Body of pancreas (tissue), 4 donors: ENCODE results near the gene RHOT2. TPM values are rescaled to one million over a fixed set of nuclear protein-coding genes. Genes with fewer than 3 reads are reported as not detected.

Source experiments
- ATAC-seq: fragments of 150-250 bp; one replicate; pipeline ENCODE4 v1.9.1; 2016
- DNase-seq, 4 donors: peaks; one replicate each; pipeline ENCODE4 v3.0.0-alpha.2; 2019
- H3K27ac ChIP-seq, 4 donors: fragments of 200-600 bp; sonication (generic); 1 replicate in 3 of 4; 2 replicates in 1 of 4; pipeline versions ENCODE4 v1.5.1 to v1.6.1; 2016 to 2019; ENCODE audit warnings: mild to moderate bottlenecking in 1 of 4, mixed read lengths in 1 of 4, moderate library complexity in 1 of 4
- H3K27me3 ChIP-seq, 2 donors: fragments of 200-600 bp; sonication (generic); one replicate each; pipeline ENCODE4 v1.6.0; 2016; ENCODE audit warnings: mild to moderate bottlenecking in 1 of 2
- H3K36me3 ChIP-seq, 2 donors: fragments of 200-600 bp; sonication (generic); replicated peaks in 1 of 2; 2 replicates each; pipeline ENCODE4 v1.5.1; 2016; ENCODE audit warnings: low read depth in 2 of 2; ENCODE audit not compliant: insufficient read depth in 1 of 2
- H3K4me1 ChIP-seq: fragments of 200-600 bp; sonication (generic); one replicate; pipeline ENCODE4 v1.6.0; 2016
- H3K4me3 ChIP-seq, 2 donors: fragments of 200-600 bp; sonication (generic); 1 replicate in 1 of 2; 2 replicates in 1 of 2; pipeline ENCODE4 v1.5.1; 2016 to 2019
- H3K9me3 ChIP-seq, 3 donors: fragments of 200-600 bp; sonication (generic); 1 replicate in 2 of 3; 2 replicates in 1 of 3; pipeline ENCODE4 v1.5.1; 2016
- POLR2A ChIP-seq, 3 donors: fragments of 450-650 bp; IDR thresholded peaks; one replicate each; pipeline ENCODE4 v1.6.1; 2016; ENCODE audit warnings: antibody characterized with exemption in 3 of 3, mild to moderate bottlenecking in 2 of 3
- whole genome bisulfite sequencing, 2 donors: methylation state at CpG; one replicate each; pipeline ENCODE4 v1.1.5; 2017; 5-methylcytosine and 5-hydroxymethylcytosine counted together
- intact Hi-C: fragments of 100-400 bp; cut with DNase I; formaldehyde crosslinking; loops from one replicate; pipeline ENCODE4 v1.15.1; 2023
- total RNA-seq, 2 donors: library from RNA; depleted of rRNA; stranded (reverse); fragments of >200 nt; gene quantifications; one replicate each; pipeline ENCODE4 v1.1.0, GENCODE V29; 2016
- TF ChIP-seq, protein P1 (sequence below), 7 experiments: fragments of 450-650 bp in 4 of 7; fragments of 200-600 bp in 3 of 7; sonication (generic) in 3 of 7; IDR thresholded peaks; one replicate each; pipeline ENCODE4 v1.5.1; 2016 to 2019; ENCODE audit warnings: antibody characterized with exemption in 7 of 7

Gene RHOT2
- total RNA-seq, 2 donors from 2014 or later: 65.6 to 89.0 TPM

DNA sequence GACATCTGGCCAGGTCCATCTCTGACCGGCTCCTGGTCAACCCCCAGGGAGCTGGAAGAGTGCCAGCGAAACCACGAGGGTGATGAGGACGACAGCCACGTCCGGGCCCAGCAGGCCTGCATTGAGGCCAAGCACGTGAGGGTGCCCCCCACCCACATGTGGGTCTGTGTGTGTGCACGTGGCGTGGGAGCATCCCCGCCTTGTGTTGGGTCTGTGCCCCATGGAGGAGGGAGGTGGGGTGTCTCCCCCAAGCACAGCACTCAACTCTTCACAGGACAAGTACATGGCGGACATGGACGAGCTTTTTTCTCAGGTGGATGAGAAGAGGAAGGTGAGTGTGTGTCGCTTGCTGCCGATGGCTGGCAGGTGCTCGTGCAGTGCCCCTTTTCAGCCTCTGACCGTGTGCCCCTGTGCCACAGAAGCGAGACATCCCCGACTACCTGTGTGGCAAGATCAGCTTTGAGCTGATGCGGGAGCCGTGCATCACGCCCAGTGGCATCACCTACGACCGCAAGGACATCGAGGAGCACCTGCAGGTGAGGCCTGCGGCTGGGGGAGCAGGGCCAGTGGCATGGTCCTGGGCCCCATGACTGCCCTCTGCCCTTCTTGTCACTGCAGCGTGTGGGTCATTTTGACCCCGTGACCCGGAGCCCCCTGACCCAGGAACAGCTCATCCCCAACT lies 14.0 kb downstream of the RHOT2 start:
- H3K27me3 ChIP-seq: no peaks in the 10 kb centered on the region
- peak overlapping the region in 1 of 4 donors; percentile 95 for H3K27ac ChIP-seq
- ATAC-seq (no peak), DNase-seq (peak in 1 of 4 donors; percentile 42)
- TF ChIP-seq, protein P1, sequence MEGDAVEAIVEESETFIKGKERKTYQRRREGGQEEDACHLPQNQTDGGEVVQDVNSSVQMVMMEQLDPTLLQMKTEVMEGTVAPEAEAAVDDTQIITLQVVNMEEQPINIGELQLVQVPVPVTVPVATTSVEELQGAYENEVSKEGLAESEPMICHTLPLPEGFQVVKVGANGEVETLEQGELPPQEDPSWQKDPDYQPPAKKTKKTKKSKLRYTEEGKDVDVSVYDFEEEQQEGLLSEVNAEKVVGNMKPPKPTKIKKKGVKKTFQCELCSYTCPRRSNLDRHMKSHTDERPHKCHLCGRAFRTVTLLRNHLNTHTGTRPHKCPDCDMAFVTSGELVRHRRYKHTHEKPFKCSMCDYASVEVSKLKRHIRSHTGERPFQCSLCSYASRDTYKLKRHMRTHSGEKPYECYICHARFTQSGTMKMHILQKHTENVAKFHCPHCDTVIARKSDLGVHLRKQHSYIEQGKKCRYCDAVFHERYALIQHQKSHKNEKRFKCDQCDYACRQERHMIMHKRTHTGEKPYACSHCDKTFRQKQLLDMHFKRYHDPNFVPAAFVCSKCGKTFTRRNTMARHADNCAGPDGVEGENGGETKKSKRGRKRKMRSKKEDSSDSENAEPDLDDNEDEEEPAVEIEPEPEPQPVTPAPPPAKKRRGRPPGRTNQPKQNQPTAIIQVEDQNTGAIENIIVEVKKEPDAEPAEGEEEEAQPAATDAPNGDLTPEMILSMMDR (IDR thresholded peaks at IDR 0.05): no peak
- TF ChIP-seq POLR2A (IDR thresholded peaks at IDR 0.05): no peak
- H3K4me3 ChIP-seq: no peak overlapping the region
- peaks cover 7 to 12% of the 10 kb centered on the region in 2 donors for H3K36me3 ChIP-seq
- H3K4me1 ChIP-seq: peaks cover 63% of the 10 kb centered on the region
- H3K9me3 ChIP-seq: no peaks in the 10 kb centered on the region
- intact Hi-C loops: no loop called here
- WGBS, 2 donors: 59 to 72% methylated on average over 17 to 26 of the region's 28 CpGs

DNA sequence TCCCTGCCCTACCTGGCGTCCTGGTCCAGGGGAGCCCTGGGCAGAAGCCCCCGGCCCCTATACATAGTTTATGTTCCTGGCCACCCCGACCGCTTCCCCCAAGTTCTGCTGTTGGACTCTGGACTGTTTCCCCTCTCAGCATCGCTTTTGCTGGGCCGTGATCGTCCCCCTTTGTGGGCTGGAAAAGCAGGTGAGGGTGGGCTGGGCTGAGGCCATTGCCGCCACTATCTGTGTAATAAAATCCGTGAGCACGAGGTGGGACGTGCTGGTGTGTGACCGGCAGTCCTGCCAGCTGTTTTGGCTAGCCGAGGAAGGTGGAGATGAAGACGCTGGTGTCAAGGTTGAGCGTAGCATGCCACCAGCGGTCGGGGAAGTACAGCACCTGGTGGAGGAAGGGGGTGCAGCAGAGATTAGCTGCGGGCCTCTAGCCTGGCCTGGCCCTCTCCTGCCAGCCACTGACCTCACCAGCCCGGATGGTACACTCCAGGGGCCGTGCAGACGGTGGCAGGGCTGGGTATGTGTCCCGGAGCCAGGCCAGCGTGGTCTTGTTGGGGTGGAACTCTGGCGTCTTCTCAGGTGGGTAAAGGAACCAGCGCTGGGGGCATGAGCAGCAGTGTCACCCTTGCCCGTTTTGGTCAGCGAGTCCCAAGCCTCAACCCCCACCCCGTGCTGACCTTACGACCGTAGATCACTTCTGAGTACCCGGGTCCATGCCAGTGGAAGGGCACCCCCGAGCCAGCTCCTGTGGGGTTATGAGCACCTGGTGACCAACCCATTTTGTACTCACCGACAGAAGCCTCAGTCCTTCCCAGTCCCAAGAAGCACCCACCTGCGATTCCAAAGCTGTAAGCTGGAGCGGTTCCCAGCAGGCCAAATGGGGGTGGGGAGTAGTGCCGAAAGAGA lies 14.8 kb downstream of the RHOT2 start:
- H3K36me3 ChIP-seq: peaks cover 11 to 12% of the 10 kb centered on the region in 2 donors
- intact Hi-C loops: no loop called here
- ATAC-seq: no peak
- DNase-seq: no peak
- no peaks in the 10 kb centered on the region for H3K27me3 ChIP-seq
- H3K4me3 ChIP-seq: no peak overlapping the region
- H3K4me1 ChIP-seq: peaks cover 63% of the 10 kb centered on the region
- TF ChIP-seq, protein P1 (IDR thresholded peaks at IDR 0.05): no peak
- TF ChIP-seq POLR2A (IDR thresholded peaks at IDR 0.05): no peak
- H3K9me3 ChIP-seq: no peaks in the 10 kb centered on the region
- H3K27ac ChIP-seq: peak overlapping the region in 2 of 4 donors; percentile 88 to 89
- 56 to 74% methylated on average over 14 to 36 of the region's 36 CpGs for WGBS, 2 donors

DNA sequence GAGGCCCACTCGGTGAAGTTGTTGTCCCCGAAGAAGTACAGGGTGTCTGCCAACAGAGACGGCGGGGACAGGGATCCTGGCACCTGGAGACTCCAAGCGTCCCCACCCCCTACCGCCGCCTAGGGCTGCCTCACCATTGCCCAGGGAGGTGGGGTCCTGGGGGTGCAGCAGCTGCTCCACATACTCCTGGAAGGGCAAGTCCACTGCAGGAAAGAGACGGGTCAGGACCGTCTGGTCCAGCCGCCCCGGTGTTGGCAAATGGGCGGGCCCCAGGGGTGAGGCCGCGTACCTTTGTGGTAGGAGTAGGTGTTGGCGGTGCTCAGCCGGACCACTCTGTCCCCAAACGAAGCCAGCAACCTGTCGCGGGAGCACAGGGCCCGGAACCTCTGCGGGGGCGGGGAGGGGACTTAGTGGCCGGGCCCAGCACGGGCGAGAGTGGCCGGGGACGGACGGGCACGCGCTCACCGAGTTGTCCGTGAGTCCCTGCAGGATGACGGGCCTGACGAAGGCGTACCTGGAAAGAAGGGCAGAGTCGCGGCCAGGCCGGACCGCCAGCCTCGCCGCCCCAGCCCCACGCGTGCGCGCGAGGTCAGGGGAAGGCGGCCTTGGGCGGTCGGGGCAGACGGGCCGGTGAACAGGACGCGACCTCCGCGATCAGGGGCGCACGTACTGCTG lies 15.6 kb downstream of the RHOT2 start:
- Histone ChIP-seq H3K36me3 (peaks cover 11 to 12% of the 10 kb centered on the region in 2 donors), H3K4me1 (peaks cover 63% of the 10 kb centered on the region), H3K27ac (peak overlapping the region; percentile 33 to 89 (median 66)), H3K9me3 (no peaks in the 10 kb centered on the region), H3K27me3 (no peaks in the 10 kb centered on the region), H3K4me3 (peak overlapping the region; percentile 26 to 34)
- DNase-seq (peak in 2 of 4 donors; percentile 32 to 40), ATAC-seq (no peak)
- WGBS, 2 donors: 7 to 11% methylated on average over 5 to 56 of the region's 57 CpGs
- intact Hi-C loops: no loop called here
- no peak for TF ChIP-seq POLR2A (IDR thresholded peaks at IDR 0.05)
- TF ChIP-seq, protein P1 (IDR thresholded peaks at IDR 0.05): no peak

DNA sequence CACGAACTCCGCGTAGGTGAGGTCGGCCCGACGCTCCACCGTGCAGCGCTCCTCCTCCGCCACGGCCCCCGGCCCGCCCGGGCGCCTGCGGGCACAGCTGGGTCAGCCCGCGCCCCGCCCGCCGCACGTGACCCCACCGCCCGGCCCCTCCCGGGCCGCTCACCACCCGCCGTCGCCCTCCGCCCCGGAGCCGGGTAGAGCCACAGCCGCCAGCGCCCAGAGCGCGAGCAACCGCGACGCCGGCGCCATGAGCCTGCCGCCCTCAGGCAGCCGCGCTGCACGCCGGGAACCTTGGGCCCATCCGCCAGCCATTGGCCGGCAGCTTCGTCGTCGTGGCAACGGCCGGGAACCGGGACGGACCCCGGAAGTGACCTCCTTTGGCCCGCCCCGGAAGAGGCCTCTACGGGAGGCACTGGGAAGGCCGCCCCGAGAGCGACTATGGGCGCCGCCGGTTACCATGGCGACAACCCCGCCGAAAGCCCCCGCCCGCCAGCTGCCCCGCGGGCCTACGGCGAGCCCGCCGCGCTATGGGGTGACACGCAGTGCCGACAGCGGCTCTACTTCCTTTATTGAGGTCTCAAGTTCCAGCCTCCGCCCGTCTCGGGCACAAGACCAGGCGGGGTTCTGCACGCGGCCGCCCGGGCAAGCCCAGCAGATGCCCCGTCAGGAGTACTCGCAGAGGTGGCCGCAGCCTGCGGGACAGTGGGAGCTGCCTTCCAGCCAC lies 16.3 kb downstream of the RHOT2 start, which contains the start of gene JMJD8:
Gene JMJD8 (minus strand): TSS at position 264 of the 724 bp plus-strand sequence. CDS start 15 bp downstream, at position 249.
- intact Hi-C loops: no loop called here
- 0 to 1% methylated on average over 14 to 84 of the region's 91 CpGs for WGBS, 2 donors
- TF ChIP-seq, protein P1 (IDR thresholded peaks at IDR 0.05): no peak
- peak; percentile 27 to 70 (median 65) for TF ChIP-seq POLR2A (IDR thresholded peaks at IDR 0.05)
- ATAC-seq: peak; percentile 80
- DNase-seq: peak; percentile 97 to 98 (median 97)
- no peaks in the 10 kb centered on the region for H3K9me3 ChIP-seq
- peak within 1 kb of the TSS; percentile 45 to 89 (median 68) for H3K27ac ChIP-seq
- peak within 1 kb of the TSS; percentile 26 to 49 for H3K4me3 ChIP-seq
- peaks cover 11 to 12% of the 10 kb centered on the region in 2 donors for H3K36me3 ChIP-seq
- H3K27me3 ChIP-seq: no peaks in the 10 kb centered on the region
- H3K4me1 ChIP-seq: peaks cover 64% of the 10 kb centered on the region
